Gastrocnemius medialis (tissue), 4 donors: ENCODE measurements around the gene RTN3.

ENCODE experiments used
- CTCF ChIP-seq, 5 experiments: fragments of 450-650 bp in 3 of 5; fragments of 200-600 bp in 2 of 5; sonication (generic) in 2 of 5; IDR thresholded peaks in 4 of 5; conservative IDR thresholded peaks in 1 of 5; 1 replicate in 4 of 5; 2 replicates in 1 of 5; pipeline ENCODE4 v1.5.1; 2016 to 2019; ENCODE audit warnings: antibody characterized with exemption in 5 of 5, mild to moderate bottlenecking in 3 of 5, moderate library complexity in 3 of 5
- POLR2A ChIP-seq, 2 donors: fragments of 450-650 bp; IDR thresholded peaks; one replicate each; pipeline ENCODE4 v1.6.1; 2017; ENCODE audit warnings: antibody characterized with exemption in 2 of 2, mild to moderate bottlenecking in 2 of 2, moderate library complexity in 2 of 2

- TF ChIP-seq CTCF (IDR thresholded peaks at IDR 0.05 in 4 of 5, conservative IDR thresholded peaks at IDR 0.05 in 1 of 5): no peak
- no peak for TF ChIP-seq POLR2A (IDR thresholded peaks at IDR 0.05)
These were observed 65.7 kb downstream of the RTN3 start for GRCh38 chr11:63747011-63747410.
